Subcutaneous abdominal adipose tissue (tissue), 5 donors: Measurements from ENCODE around the gene LGSN.
"Not testable (repeated sequence)": the region's sequence is repeated elsewhere in the genome, so short reads cannot be mapped to it uniquely, and the experiment has no call there.

ENCODE experiments used
- H3K27ac ChIP-seq: one replicate; pipeline ENCODE4 v1.7.0; 2013; ENCODE audit warnings: low read depth, mild to moderate bottlenecking, inconsistent platforms, low read length, moderate library complexity
- H3K27me3 ChIP-seq, 5 donors: one replicate each; pipeline ENCODE4 v1.7.0; 2013; ENCODE audit warnings: low read length in 5 of 5, inconsistent platforms in 1 of 5; ENCODE audit not compliant: control insufficient read depth in 5 of 5, insufficient read depth in 4 of 5
- H3K36me3 ChIP-seq, 5 donors: one replicate each; pipeline ENCODE4 v1.7.0; 2013; ENCODE audit warnings: low read length in 5 of 5; ENCODE audit not compliant: control insufficient read depth in 5 of 5, insufficient read depth in 5 of 5
- H3K4me1 ChIP-seq, 5 donors: one replicate each; pipeline ENCODE4 v1.7.0; 2013; ENCODE audit warnings: low read length in 5 of 5, mild to moderate bottlenecking in 3 of 5, moderate library complexity in 1 of 5; ENCODE audit not compliant: control insufficient read depth in 5 of 5, insufficient read depth in 5 of 5
- H3K4me3 ChIP-seq, 5 donors: one replicate each; pipeline ENCODE4 v1.7.0; 2013; ENCODE audit warnings: low read length in 5 of 5, low read depth in 1 of 5
- H3K9ac ChIP-seq, 5 donors: one replicate each; pipeline ENCODE4 v1.7.0; 2013; ENCODE audit warnings: low read length in 5 of 5, mild to moderate bottlenecking in 4 of 5, moderate library complexity in 3 of 5
- H3K9me3 ChIP-seq, 5 donors: one replicate each; pipeline ENCODE4 v1.7.0; 2013; ENCODE audit warnings: low read length in 5 of 5; ENCODE audit not compliant: control insufficient read depth in 5 of 5
- donor health status: healthy.
- donor health status: healthy.
- donor health status: healthy.
- donor health status: healthy.
- donor health status: healthy.

The LGSN gene, protein sequence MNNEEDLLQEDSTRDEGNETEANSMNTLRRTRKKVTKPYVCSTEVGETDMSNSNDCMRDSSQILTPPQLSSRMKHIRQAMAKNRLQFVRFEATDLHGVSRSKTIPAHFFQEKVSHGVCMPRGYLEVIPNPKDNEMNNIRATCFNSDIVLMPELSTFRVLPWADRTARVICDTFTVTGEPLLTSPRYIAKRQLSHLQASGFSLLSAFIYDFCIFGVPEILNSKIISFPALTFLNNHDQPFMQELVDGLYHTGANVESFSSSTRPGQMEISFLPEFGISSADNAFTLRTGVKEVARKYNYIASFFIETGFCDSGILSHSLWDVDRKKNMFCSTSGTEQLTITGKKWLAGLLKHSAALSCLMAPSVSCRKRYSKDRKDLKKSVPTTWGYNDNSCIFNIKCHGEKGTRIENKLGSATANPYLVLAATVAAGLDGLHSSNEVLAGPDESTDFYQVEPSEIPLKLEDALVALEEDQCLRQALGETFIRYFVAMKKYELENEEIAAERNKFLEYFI

DNA sequence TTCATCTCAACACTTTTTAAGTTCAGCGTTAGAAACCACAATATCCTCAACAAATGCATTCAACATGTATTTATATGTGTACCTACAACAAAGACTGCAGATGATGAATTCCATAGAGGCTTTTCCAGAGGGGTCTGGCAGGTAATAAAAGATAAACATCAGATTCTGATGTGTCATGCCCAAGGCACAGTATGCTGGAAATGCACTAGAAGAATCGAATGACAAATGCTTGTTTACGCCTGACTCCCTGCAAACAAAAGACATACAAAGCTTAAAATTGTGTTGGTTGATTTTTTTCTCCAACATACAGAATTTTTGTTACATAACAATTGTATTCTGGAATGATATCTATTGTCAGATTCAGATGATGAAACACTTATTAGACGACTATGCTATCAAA lies at the start of gene LGSN:
Gene LGSN, minus strand, starts transcription at position 45 of the 400 bp plus-strand sequence. Its CDS starts 40 bp downstream, at position 5.
- Histone ChIP-seq H3K9me3 (no peaks in the 10 kb centered on the region), H3K36me3 (no peaks in the 10 kb centered on the region), H3K4me1 (no peaks in the 10 kb centered on the region), H3K27me3 (peaks cover 0 to 3% (median 0%) of the 10 kb centered on the region in 5 donors), H3K27ac (no peak within 1 kb of the TSS), H3K4me3 (no peak within 1 kb of the TSS), H3K9ac (no peak within 1 kb of the TSS)

DNA sequence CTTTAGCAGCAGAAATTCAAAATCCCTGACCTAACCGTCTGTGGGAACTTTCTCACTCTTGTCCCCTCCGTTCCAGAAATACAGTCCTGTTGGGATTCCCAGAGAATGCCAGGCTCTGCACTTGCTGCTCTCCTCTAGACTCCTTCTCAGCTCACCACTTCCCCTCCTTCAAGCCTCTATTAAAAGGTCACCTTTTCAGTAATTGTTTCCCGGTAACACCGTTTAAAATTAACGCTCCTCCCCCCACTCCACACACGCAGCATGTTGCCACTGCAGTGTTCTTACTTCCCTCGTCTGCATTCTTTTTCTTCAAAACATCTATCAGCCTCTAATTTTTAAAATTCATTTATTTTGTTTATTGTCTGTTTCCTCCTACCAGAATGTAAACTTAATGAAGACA lies 48.6 kb upstream of the LGSN start:
- no peaks in the 10 kb centered on the region for H3K9me3 ChIP-seq
- H3K36me3 ChIP-seq, result no peaks in the 10 kb centered on the region
- no peak overlapping the region for H3K9ac ChIP-seq
- H3K27ac ChIP-seq, result no peak overlapping the region
- no peak overlapping the region for H3K4me3 ChIP-seq
- no peaks in the 10 kb centered on the region for H3K4me1 ChIP-seq
- no peaks in the 10 kb centered on the region for H3K27me3 ChIP-seq

DNA sequence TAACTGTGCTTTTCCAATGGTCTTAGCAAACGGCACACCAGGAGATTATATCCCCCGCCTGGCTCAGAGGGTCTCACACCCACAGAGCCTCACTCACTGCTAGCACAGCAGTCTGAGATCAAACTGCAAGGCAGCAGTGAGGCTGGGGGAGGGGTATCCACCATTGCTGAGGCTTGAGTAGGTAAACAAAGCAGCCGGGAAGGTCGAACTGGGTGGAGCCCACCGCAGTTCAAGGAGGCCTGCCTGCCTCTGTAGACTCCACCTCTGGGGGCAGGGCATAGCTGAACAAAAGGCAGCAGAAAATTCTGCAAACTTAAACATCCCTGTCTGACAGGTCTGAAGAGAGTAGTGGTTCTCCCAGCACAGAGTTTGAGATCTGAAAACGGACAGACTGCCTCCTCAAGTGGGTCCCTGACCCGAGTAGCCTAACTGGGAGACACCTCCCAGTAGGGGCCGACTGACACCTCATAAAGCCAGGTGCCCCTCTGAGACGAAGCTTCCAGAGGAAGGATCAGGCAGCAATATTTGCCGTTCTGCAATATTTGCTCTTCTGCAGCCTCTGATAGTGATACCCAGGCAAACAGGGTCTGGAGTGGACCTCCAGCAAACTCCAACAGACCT lies 42.8 kb upstream of the LGSN start:
- not testable (repeated sequence) for H3K9me3 ChIP-seq, H3K4me1 ChIP-seq, H3K4me3 ChIP-seq, H3K36me3 ChIP-seq, H3K27me3 ChIP-seq, H3K9ac ChIP-seq, H3K27ac ChIP-seq

DNA sequence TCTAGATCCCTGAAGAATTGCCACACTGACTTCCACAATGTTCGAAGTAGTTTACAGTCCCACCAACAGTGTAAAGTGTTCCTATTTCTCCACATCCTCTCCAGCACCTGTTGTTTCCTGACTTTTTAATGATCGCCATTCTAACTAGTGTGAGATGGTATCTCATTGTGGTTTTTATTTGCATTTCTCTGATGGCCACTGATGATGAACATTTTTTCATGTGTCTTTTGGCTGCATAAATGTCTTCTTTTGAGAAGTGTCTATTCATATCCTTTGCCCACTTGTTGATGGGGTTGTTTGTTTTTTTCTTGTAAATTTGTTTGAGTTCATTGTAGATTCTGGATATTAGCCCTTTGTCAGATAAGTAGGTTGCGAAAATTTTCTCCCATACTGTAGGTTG lies 37.6 kb upstream of the LGSN start:
- not testable (repeated sequence) for H3K9ac ChIP-seq, H3K27ac ChIP-seq, H3K36me3 ChIP-seq, H3K4me3 ChIP-seq, H3K4me1 ChIP-seq, H3K9me3 ChIP-seq, H3K27me3 ChIP-seq

DNA sequence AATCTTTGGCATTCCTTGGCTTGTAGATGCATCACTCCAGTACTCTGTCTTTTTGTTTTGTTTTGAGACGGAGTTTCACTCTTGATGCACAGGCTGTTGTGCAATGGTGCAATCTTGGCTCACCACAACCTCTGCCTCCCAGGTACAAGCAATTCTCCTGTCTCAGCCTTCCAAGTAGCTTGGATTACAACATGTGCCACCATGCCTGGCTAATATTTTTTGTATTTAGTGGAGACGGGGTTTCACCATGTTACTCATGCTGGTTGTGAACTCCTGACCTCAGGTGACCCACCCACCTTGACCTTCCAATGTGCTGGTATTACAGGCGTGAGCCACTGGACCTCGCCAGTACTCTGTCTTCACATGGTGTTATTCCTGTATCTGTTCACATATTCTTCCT lies 35.8 kb upstream of the LGSN start:
- H3K27ac ChIP-seq, result no peak overlapping the region
- H3K9me3 ChIP-seq, result no peaks in the 10 kb centered on the region
- H3K27me3 ChIP-seq, result no peaks in the 10 kb centered on the region

DNA sequence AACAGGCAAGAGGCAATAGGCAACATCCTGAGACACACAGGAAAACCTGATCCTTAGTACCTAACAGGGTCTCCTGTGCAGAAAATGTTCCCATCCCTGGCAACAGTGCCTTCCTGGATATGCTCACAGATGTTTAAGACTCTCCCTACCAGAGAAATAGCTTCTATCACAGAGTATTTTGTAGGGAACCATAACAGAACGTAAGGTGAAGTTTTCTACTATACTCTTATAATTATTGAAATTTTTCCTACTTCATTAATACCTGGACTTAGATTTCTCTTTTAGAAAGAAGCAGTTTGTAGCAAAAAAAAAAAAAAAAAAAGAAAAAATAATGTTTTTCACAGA lies 33.5 kb upstream of the LGSN start:
- Histone ChIP-seq H3K27ac (no peak overlapping the region), H3K9me3 (no peaks in the 10 kb centered on the region), H3K36me3 (no peaks in the 10 kb centered on the region), H3K4me1 (peaks cover 0 to 13% (median 6%) of the 10 kb centered on the region in 5 donors), H3K4me3 (no peak overlapping the region), H3K27me3 (no peaks in the 10 kb centered on the region), H3K9ac (no peak overlapping the region)

More for the DNA sequence above, 35.8 kb upstream of the LGSN start:
- H3K4me1 ChIP-seq, result peaks cover 0 to 13% (median 6%) of the 10 kb centered on the region in 5 donors
- H3K4me3 ChIP-seq, result no peak overlapping the region
- H3K9ac ChIP-seq, result no peak overlapping the region
- no peaks in the 10 kb centered on the region for H3K36me3 ChIP-seq

DNA sequence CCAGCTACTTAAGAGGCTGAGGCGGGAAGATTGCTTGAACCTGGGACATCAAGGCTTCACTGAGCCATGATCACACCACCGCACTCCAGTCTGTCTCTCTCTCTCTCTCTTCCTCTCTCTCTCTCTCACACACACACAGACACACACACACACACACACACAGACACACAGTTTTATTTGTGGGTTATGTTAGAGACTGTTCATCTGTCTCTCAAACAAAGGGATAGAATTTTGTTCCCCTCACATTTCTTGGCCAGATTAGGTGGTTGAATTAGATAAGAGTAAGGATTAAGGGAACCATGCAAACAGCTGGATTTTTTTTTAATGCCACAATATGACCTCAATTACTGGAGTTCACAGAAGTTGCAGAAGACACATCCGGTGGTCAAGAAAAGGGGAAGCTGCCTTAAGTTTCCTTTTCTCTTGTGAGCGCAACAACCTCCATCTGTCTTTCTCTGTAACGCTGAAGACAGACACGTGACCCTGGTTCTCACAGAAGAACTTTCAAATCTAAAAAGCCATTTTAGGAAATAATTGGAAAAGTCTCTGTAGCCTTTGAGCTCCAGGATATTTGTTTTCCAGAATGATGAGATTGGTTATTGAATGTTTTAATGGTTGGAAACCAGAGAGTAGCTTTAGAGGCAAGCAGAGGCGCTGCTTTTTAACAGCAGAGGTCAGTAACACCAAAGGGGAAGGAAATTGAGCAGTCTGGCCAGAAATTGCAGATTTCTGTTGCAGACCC lies 32.9 kb upstream of the LGSN start:
- H3K4me1 ChIP-seq, result peaks cover 0 to 13% (median 6%) of the 10 kb centered on the region in 5 donors
- H3K27me3 ChIP-seq, result no peaks in the 10 kb centered on the region
- no peaks in the 10 kb centered on the region for H3K36me3 ChIP-seq
- no peaks in the 10 kb centered on the region for H3K9me3 ChIP-seq
- no peak overlapping the region for H3K27ac ChIP-seq
- H3K9ac ChIP-seq, result no peak overlapping the region
- peak overlapping the region in 1 of 5 donors; percentile 40 for H3K4me3 ChIP-seq

DNA sequence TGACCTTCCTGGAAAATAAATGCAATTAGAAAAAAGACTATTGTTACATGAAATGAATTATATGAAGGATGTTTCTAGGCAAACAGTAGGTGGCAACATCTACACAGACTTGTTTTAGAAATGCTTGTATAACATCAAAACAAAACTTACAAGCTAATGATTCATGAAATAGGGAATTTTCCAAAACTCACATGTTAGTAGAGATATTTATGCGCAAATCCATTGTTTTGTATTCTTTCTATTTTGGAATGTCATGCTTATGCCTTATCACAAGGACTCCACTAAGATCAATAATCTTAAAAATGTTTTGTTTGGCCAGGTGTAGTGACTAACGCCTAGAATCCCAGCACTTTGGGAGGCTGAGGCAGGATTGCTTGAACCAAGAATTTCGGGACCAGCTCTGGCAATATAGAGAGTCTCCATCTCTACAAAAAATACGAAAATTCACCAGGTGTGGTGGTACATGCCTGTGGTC lies 32.3 kb upstream of the LGSN start:
- Histone ChIP-seq H3K4me3 (no peak overlapping the region), H3K36me3 (no peaks in the 10 kb centered on the region), H3K4me1 (peaks cover 0 to 13% (median 6%) of the 10 kb centered on the region in 5 donors), H3K9ac (no peak overlapping the region), H3K27ac (no peak overlapping the region), H3K27me3 (no peaks in the 10 kb centered on the region), H3K9me3 (no peaks in the 10 kb centered on the region)

DNA sequence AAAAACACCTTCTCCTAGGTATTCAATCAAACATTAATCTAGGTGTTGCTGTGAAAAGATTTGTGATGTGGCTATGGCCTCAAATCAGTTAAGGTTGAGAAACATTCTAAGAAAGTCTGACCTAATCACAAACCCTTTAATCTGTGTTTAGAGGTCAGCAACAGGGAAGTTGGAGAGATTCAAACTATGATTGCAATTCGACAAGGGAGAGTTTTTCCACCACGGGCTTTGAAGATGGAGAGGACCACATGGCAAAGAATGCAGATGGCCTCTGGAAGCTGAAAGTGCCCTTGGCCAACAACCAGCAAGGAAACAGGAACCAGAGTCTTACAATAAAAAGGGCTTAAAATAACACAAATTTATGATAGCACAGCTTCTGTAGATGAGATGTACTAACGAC lies 29.6 kb upstream of the LGSN start:
- H3K36me3 ChIP-seq, result no peaks in the 10 kb centered on the region
- H3K4me1 ChIP-seq, result peaks cover 0 to 13% (median 6%) of the 10 kb centered on the region in 5 donors
- no peak overlapping the region for H3K9ac ChIP-seq
- no peaks in the 10 kb centered on the region for H3K9me3 ChIP-seq
- no peak overlapping the region for H3K4me3 ChIP-seq
- no peak overlapping the region for H3K27ac ChIP-seq
- no peaks in the 10 kb centered on the region for H3K27me3 ChIP-seq

DNA sequence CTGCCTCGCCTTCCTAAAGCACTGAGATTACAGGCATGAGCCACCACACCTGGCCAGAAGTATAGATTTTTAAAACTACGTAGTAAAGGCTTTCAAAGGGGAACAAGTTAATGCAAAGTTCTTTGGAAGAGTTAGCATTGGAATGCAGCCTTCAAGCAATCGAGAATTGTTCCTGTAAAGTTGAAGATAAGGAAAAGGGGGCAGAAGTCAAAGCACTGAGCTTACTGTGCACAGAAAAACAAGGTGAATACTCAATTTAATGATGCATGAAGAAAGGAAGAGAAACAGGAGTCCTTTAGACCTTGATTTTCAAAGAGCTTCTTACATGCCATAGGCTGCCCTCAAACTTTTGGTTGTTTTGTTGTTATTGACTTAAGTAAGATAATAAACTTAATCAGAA lies 29.1 kb upstream of the LGSN start:
- H3K9ac ChIP-seq, result no peak overlapping the region
- peaks cover 0 to 13% (median 6%) of the 10 kb centered on the region in 5 donors for H3K4me1 ChIP-seq
- H3K9me3 ChIP-seq, result no peaks in the 10 kb centered on the region
- H3K27me3 ChIP-seq, result no peaks in the 10 kb centered on the region
- no peak overlapping the region for H3K4me3 ChIP-seq
- no peak overlapping the region for H3K27ac ChIP-seq
- no peaks in the 10 kb centered on the region for H3K36me3 ChIP-seq
